NCI-H1417 treated with DMSO at 0.1 percent for 48 hours (cell line): ENCODE data around the gene STMN3.

Experiments used
- DNase-seq: peaks from one replicate; lab custom pipeline; 2025; lab: John Stamatoyannopoulos, UW

STMN3 gene

GRCh38 chr20:63653041-63653973, at the start of gene STMN3:
Gene STMN3, minus strand, starts transcription at chr20:63653424. Its CDS starts 79 bp downstream, at chr20:63653345.
- DNase-seq: peak; percentile 74

DNA sequence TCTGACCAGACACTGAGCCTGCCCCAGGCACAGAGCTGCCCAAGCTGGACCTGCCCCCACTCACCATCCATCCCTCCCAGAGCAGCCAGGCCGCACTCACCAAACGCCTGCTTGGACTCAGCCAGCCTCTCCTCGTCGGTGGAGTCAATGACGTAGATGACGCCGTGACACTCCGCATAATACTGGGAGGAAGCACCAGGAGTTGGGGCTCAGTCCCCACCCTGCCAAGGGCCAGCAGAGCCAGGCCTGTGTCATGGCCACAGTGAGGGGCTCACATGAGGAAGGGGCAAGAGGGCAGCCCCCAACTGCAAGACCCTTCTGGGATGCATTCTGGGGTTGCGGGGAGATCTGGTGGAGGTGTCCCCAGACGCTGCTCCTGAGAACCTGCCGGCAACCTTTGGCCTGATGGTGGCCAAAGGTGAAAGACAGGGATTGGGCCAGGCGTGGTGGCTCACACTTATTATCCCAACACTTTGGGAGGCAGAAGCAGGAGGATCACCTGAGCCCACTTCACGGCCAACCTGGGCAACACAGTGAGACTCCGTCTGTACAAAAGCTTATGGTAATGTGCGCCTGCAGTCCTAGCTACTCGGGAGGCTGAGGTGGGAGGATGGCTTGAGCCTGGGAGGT, 48.9 kb upstream of the STMN3 start:
- DNase-seq: no peak

DNA sequence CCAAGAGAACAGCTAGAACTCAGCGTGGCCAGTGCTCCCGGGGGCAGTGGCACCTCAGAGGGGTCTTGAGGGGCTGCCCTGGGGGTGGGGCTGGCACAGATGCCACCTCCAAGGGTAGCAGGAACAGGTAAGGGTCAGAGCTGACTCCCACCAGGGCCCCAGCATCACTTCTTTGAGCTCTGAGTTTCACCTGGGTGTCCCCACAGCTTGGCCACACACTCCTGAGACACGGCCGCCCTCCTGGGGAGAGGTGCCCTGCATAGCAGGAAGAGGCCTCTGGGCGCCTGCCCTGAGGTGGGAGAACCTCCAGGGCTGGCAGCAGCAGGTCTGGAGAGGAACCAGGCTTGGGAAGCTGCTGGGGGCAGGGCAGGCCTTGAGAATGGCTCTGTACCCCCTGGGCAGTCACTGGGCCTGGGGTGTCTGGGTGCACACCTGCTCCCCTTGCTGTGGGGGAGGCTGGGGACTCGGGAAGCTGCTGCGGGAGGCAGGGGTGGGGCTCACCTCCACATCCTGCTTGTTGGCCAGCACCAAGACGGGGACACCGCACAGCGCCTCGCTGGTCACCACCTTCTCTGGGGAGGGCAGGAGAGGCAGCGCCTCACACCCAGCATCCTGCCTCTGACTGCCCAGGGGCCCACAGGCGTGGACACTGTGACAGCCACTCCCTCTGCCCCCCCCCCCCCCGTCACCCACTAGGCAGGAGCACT, 48.3 kb upstream of the STMN3 start:
- DNase-seq: no peak

- no peak for DNase-seq
Observed at GRCh38 chr20:63701051-63701328, 47.8 kb upstream of the STMN3 start.

DNA sequence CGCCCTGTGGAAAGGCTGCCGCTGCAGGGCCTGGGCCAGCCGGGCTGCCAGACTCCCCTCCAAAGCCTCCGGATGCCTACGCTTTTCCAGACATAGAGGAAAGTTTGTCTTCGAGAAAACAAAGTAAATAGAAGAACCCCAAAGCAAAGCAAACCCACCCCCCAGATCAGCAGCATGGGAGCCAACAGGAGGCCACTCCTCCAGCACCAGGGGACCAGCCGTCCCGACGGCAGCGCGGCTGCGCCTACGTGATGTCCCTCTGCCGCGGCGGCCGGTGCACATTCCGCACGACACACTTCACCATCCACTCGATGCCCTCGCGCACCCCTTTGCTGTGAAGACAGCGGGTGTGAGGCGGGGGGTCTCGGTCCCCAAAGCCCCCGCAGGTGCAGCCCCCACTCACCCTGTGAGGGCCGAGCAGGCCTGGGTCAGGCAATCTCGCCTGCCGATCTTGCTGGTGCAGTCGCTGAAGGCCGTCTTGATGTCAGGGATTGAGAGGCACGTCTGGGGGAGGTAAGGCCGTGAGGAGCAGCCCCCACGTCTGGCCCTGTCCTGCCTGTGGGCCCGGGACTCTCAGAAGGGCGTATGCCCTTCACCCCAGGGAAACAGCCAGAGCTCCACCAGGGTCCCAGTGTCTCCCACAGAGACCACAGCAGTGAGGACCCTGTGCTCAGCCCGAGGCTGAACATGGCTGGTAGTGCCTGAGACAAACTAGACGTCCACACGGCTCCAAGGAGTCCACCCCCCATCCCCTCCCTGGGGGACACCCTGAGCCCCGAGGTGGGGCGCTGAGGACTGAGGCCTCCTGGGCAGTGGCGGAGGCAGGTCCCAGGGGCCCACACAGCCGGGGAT, 47.2 kb upstream of the STMN3 start:
- DNase-seq: no peak

GRCh38 chr20:63699466-63700198, 46.4 kb upstream of the STMN3 start:
- DNase-seq: no peak

- DNase-seq: no peak
Observed at GRCh38 chr20:63698739-63699465, 45.7 kb upstream of the STMN3 start.

DNA sequence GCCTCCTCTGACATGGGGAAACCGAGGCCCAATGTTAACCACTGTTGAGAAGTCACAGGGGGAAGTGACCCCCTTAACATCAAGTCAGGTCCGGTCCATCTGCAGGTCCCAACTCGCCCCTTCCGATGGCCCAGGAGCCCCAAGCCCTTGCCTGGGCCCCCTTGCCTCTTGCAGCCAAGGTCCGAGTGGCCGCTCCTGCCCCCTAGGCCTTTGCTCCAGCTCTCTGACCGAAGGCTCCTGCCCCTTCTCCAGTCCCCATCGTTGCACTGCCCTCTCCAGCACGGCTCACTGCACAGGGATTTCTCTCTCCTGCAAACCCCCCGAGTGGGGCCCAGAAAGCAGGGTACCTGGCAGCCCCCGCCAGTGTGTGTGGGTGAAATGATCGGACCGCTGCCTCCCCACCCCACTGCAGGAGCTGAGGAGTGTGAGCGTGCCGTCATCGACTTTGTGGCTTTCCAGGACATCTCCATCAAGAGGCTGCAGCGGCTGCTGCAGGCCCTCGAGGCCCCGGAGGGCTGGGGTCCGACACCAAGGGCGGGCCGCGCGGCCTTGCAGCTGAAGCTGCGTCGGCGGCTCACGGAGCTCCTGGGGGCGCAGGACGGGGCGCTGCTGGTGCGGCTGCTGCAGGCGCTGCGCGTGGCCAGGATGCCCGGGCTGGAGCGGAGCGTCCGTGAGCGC, 44.8 kb upstream of the STMN3 start:
- DNase-seq: no peak

DNA sequence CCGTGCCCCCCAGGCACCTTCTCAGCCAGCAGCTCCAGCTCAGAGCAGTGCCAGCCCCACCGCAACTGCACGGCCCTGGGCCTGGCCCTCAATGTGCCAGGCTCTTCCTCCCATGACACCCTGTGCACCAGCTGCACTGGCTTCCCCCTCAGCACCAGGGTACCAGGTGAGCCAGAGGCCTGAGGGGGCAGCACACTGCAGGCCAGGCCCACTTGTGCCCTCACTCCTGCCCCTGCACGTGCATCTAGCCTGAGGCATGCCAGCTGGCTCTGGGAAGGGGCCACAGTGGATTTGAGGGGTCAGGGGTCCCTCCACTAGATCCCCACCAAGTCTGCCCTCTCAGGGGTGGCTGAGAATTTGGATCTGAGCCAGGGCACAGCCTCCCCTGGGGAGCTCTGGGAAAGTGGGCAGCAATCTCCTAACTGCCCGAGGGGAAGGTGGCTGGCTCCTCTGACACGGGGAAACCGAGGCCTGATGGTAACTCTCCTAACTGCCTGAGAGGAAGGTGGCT, 44.2 kb upstream of the STMN3 start:
- DNase-seq: no peak

- DNase-seq: no peak
Observed at GRCh38 chr20:63696628-63697356, 43.6 kb upstream of the STMN3 start, which contains the start of gene TNFRSF6B. Gene TNFRSF6B, plus strand, starts transcription at chr20:63696652. Its CDS starts 116 bp downstream, at chr20:63696768.

GRCh38 chr20:63696306-63696627, 43.0 kb upstream of the STMN3 start:
- no peak for DNase-seq

DNA sequence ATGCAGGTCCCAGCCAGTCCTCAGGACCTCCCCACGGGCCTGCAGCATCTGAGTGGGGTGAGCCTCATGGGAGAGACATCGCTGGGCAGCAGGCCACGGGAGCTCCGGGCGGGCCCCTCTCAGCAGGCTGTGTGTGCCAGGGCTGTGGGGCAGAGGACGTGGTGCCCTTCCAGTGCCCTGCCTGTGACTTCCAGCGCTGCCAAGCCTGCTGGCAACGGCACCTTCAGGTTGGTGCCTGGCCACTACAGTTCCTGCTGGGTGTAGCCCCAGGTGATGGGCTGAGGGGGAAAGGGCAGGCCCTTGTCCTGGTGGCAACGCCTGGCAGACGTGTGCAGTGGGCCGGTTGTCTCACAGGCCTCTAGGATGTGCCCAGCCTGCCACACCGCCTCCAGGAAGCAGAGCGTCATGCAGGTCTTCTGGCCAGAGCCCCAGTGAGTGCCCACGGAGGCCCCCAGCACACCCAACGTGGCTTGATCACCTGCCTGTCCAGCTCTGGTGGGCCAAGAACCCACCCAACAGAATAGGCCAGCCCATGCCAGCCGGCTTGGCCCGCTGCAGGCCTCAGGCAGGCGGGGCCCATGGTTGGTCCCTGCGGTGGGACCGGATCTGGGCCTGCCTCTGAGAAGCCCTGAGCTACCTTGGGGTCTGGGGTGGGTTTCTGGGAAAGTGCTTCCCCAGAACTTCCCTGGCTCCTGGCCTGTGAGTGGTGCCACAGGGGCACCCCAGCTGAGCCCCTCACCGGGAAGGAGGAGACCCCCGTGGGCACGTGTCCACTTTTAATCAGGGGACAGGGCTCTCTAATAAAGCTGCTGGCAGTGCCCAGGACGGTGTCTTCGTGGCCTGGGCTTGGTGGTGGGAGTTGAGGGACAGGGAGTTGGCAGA, 42.4 kb upstream of the STMN3 start:
- DNase-seq: no peak

DNA sequence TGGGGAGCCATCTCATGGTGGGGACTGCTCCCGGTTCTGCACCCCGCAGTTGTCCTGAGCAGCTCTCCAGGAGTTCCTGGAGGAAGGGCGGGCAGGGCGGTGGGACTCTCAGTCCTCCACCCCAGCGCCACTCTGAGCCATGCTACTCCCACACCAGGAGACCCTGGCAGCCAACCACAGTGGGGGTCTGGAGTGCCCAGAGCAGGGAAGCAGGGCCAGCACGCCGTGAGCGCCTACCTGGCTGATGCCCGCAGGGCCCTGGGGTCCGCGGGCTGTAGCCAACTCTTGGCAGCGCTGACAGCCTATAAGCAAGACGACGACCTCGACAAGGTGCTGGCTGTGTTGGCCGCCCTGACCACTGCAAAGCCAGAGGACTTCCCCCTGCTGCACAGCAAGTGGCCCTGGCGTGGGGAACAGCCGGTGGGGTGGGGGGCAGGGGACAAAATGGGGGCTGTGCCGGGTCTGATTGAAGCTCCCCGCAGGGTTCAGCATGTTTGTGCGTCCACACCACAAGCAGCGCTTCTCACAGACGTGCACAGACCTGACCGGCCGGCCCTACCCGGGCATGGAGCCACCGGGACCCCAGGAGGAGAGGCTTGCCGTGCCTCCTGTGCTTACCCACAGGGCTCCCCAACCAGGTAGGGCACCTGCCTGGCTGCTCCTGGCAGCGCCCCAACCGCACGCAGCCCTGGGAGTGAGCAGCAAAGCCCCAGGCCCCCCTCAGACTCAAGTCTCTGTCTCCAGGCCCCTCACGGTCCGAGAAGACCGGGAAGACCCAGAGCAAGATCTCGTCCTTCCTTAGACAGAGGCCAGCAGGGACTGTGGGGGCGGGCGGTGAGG, 41.6 kb upstream of the STMN3 start:
- DNase-seq: no peak

GRCh38 chr20:63693733-63694583, 40.7 kb upstream of the STMN3 start:
- no peak for DNase-seq

GRCh38 chr20:63693083-63693732, 40.0 kb upstream of the STMN3 start:
- no peak for DNase-seq
